SU-DHL-6 (cell line): ENCODE data around the gene KLHL25.

Experiments used
- H2AFZ ChIP-seq: fragments of 200-600 bp; sonication (generic); 2 replicates; pipeline ENCODE4 v1.6.1; 2014; ENCODE audit warnings: low read depth, mild to moderate bottlenecking, moderate library complexity, mixed read lengths, antibody characterized with exemption, low read length; ENCODE audit not compliant: severe bottlenecking
- H3F3A ChIP-seq: fragments of 200-600 bp; shearing (Covaris generic); 2 replicates; pipeline ENCODE4 v1.6.0; 2016; ENCODE audit warnings: antibody characterized with exemption, mild to moderate bottlenecking; ENCODE audit not compliant: insufficient read depth
- H3K27ac ChIP-seq: fragments of 200-600 bp; sonication (generic); 2 replicates; pipeline ENCODE4 v1.5.1; 2016; ENCODE audit warnings: low read depth, mild to moderate bottlenecking, low read length, moderate library complexity, mixed read lengths
- H3K27me3 ChIP-seq: fragments of 200-600 bp; sonication (generic), shearing (Covaris generic); 2 replicates; pipeline ENCODE4 v1.6.0; 2014; ENCODE audit warnings: mild to moderate bottlenecking, low read length
- H3K36me3 ChIP-seq: fragments of 200-600 bp; sonication (generic); 2 replicates; pipeline ENCODE4 v1.6.1; 2014; ENCODE audit warnings: mild to moderate bottlenecking, low read length, mixed read lengths
- H3K4me2 ChIP-seq: fragments of 300-600, 200-600 bp; shearing (Covaris generic), sonication (generic); 2 replicates; pipeline ENCODE4 v1.6.0; 2014; ENCODE audit warnings: low read length, low read depth, mild to moderate bottlenecking; ENCODE audit not compliant: poor library complexity, severe bottlenecking
- H3K4me3 ChIP-seq: fragments of 200-600 bp; sonication (generic); 2 replicates; pipeline ENCODE4 v1.5.1; 2014; ENCODE audit warnings: antibody characterized with exemption, low read length, mild to moderate bottlenecking, mixed read lengths; ENCODE audit not compliant: insufficient read depth, poor library complexity, severe bottlenecking
- H3K79me2 ChIP-seq: fragments of 200-600 bp; sonication (generic); 2 replicates; pipeline ENCODE4 v1.6.1; 2014; ENCODE audit warnings: mild to moderate bottlenecking, low read length, moderate library complexity; ENCODE audit not compliant: insufficient read depth
- H3K9ac ChIP-seq: fragments of 200-600 bp; sonication (generic); 2 replicates; pipeline ENCODE4 v1.7.0; 2014; ENCODE audit warnings: mild to moderate bottlenecking, low read length
- H3K9me2 ChIP-seq: fragments of 200-600 bp; sonication (generic); replicated peaks from 2 replicates; pipeline ENCODE4 v1.6.1; 2014; ENCODE audit warnings: low read length; ENCODE audit not compliant: insufficient read depth
- H3K9me3 ChIP-seq: fragments of 200-600 bp; sonication (generic); 2 replicates; pipeline ENCODE4 v1.6.1; 2014; ENCODE audit warnings: low read length, mixed read lengths; ENCODE audit not compliant: insufficient read depth
- H4K20me1 ChIP-seq: fragments of 200-600 bp; sonication (generic); 2 replicates; pipeline ENCODE4 v1.6.1; 2014; ENCODE audit warnings: low read depth, mild to moderate bottlenecking, antibody characterized with exemption, low read length, moderate library complexity, mixed read lengths
- EZH2phosphoT487 ChIP-seq: fragments of 200-600 bp; sonication (generic), shearing (Covaris generic); conservative IDR thresholded peaks from 2 replicates; pipeline ENCODE4 v1.6.1; 2018; ENCODE audit warnings: mild to moderate bottlenecking, antibody characterized with exemption, low read length, moderate library complexity, mixed read lengths
- TF ChIP-seq, protein P1 (sequence below): fragments of 200-600 bp; sonication (generic); IDR thresholded peaks from one replicate; pipeline ENCODE4 v1.5.1; 2017; ENCODE audit warnings: antibody characterized with exemption, mild to moderate bottlenecking, low read length, moderate library complexity; ENCODE audit not compliant: insufficient read depth, poor library complexity, severe bottlenecking

KLHL25 gene

GRCh38 chr15:85785887-85786780 lies 8.6 kb downstream of the KLHL25 start:
- Histone ChIP-seq H2AFZ (no peak overlapping the region), H3K36me3 (no peaks in the 10 kb centered on the region), H3K9ac (no peak overlapping the region), H3K9me2 (no peaks in the 10 kb centered on the region), H3K27ac (no peak overlapping the region), H3F3A (no peaks in the 10 kb centered on the region), H3K27me3 (no peaks in the 10 kb centered on the region), H3K79me2 (peaks cover 3% of the 10 kb centered on the region; the same call in 1 of the 2 replicates), H4K20me1 (no peaks in the 10 kb centered on the region), H3K9me3 (no peaks in the 10 kb centered on the region), H3K4me3 (no peak overlapping the region), H3K4me2 (no peak overlapping the region)
- TF ChIP-seq, protein P1, sequence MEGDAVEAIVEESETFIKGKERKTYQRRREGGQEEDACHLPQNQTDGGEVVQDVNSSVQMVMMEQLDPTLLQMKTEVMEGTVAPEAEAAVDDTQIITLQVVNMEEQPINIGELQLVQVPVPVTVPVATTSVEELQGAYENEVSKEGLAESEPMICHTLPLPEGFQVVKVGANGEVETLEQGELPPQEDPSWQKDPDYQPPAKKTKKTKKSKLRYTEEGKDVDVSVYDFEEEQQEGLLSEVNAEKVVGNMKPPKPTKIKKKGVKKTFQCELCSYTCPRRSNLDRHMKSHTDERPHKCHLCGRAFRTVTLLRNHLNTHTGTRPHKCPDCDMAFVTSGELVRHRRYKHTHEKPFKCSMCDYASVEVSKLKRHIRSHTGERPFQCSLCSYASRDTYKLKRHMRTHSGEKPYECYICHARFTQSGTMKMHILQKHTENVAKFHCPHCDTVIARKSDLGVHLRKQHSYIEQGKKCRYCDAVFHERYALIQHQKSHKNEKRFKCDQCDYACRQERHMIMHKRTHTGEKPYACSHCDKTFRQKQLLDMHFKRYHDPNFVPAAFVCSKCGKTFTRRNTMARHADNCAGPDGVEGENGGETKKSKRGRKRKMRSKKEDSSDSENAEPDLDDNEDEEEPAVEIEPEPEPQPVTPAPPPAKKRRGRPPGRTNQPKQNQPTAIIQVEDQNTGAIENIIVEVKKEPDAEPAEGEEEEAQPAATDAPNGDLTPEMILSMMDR = no peak
- no peak for TF ChIP-seq EZH2phosphoT487

DNA sequence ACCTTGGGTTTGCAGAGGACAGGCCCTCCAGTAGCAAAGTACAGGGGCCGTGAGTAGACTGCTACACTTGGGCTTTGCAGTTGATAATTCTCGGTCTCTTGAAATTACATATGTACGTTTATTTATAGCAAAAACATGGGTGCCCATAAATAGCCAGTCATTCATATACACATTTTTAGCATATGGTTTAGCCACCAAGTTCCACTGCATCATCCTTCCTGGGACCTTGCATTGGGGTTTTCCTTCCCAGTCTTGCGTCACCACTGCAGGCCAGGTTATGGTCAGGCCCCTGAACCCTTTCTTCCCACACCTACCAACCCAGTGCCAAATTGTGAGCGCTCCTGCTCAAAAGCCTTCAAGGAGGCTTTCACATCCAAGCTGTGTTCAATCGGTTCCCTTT lies 12.7 kb downstream of the KLHL25 start:
- no peaks in the 10 kb centered on the region for H3K9me3 ChIP-seq
- H3K27me3 ChIP-seq = no peaks in the 10 kb centered on the region
- no peak overlapping the region for H3K9ac ChIP-seq
- no peak overlapping the region for H3K4me2 ChIP-seq
- no peaks in the 10 kb centered on the region for H3K36me3 ChIP-seq
- H3K27ac ChIP-seq = no peak overlapping the region
- H4K20me1 ChIP-seq = no peaks in the 10 kb centered on the region; the same call in 1 of the 2 replicates
- H3K4me3 ChIP-seq = no peak overlapping the region
- H2AFZ ChIP-seq = no peak overlapping the region
- H3F3A ChIP-seq = no peaks in the 10 kb centered on the region
- no peaks in the 10 kb centered on the region for H3K9me2 ChIP-seq
- H3K79me2 ChIP-seq = peaks cover 3% of the 10 kb centered on the region; the same call in 1 of the 2 replicates
- TF ChIP-seq EZH2phosphoT487 = no peak
- TF ChIP-seq, protein P1 = no peak

DNA sequence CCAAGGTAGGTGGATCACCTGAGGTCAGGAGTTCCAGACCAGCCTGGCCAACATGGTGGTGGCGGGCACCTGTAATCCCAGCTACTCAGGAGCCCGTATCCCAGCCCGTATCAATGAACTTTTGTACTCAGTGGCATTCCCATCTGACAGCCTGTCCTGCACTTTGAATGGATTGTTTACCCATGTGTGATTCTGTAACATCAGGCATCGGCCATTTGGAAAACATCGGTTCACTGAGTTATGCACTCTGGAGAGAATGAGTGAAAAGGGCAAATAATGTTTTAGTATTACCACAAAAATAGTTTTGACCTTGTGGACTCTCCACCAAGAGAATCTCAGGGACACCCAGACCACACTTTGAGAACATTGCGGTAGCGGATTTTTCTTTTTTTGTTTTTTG lies 13.6 kb downstream of the KLHL25 start:
- H3K9me2 ChIP-seq = no peaks in the 10 kb centered on the region
- no peak overlapping the region for H3K27ac ChIP-seq
- no peak overlapping the region for H3K9ac ChIP-seq
- no peaks in the 10 kb centered on the region for H3K27me3 ChIP-seq
- H2AFZ ChIP-seq = no peak overlapping the region
- peaks cover 3% of the 10 kb centered on the region; the same call in 1 of the 2 replicates for H3K79me2 ChIP-seq
- no peaks in the 10 kb centered on the region for H3K9me3 ChIP-seq
- H3K4me2 ChIP-seq = no peak overlapping the region
- H3K36me3 ChIP-seq = no peaks in the 10 kb centered on the region
- H3K4me3 ChIP-seq = no peak overlapping the region
- H4K20me1 ChIP-seq = no peaks in the 10 kb centered on the region; the same call in 1 of the 2 replicates
- no peaks in the 10 kb centered on the region for H3F3A ChIP-seq
- no peak for TF ChIP-seq EZH2phosphoT487
- TF ChIP-seq, protein P1 = no peak
